ENCODE measurements around the gene CELF1.

Gene CELF1

GRCh38 chr11:47478651-47479329 is 74.1 kb downstream of the CELF1 start:
- no peak for DNase-seq

- DNase-seq, result no peak
Measured at GRCh38 chr11:47477753-47478152, 75.2 kb downstream of the CELF1 start.

- no peak for DNase-seq
Measured at GRCh38 chr11:47477323-47477722, 75.6 kb downstream of the CELF1 start.

- DNase-seq, result no peak
Measured at GRCh38 chr11:47470671-47471070, 82.3 kb downstream of the CELF1 start.

GRCh38 chr11:47469361-47470179 is 83.4 kb downstream of the CELF1 start:
- no peak for DNase-seq

- no peak for DNase-seq
Measured at GRCh38 chr11:47468598-47469214, 84.2 kb downstream of the CELF1 start.

- DNase-seq, result no peak
Measured at GRCh38 chr11:47467357-47467756, 85.6 kb downstream of the CELF1 start.

GRCh38 chr11:47466701-47467250 is 86.2 kb downstream of the CELF1 start:
- no peak for DNase-seq

GRCh38 chr11:47466201-47466600 is 86.7 kb downstream of the CELF1 start:
- DNase-seq, result no peak

GRCh38 chr11:47464483-47464882 is 88.4 kb downstream of the CELF1 start:
- no peak for DNase-seq

- no peak for DNase-seq
Measured at GRCh38 chr11:47461876-47462275, 91.1 kb downstream of the CELF1 start.

- no peak for DNase-seq
Measured at GRCh38 chr11:47460571-47461235, 92.2 kb downstream of the CELF1 start.

- DNase-seq, result peak; percentile 36
Measured at GRCh38 chr11:47454258-47454671, 98.7 kb downstream of the CELF1 start.

- DNase-seq, result no peak
Measured at GRCh38 chr11:47453365-47453764, 99.6 kb downstream of the CELF1 start.

GRCh38 chr11:47451990-47452389 is 100.9 kb downstream of the CELF1 start:
- no peak for DNase-seq

GRCh38 chr11:47451436-47451835 is 101.5 kb downstream of the CELF1 start:
- no peak for DNase-seq

GRCh38 chr11:47449541-47449940 is 103.4 kb downstream of the CELF1 start:
- DNase-seq, result no peak

GRCh38 chr11:47448566-47449427 is 104.1 kb downstream of the CELF1 start, which contains the start of gene RAPSN:
Gene RAPSN, minus strand, starts transcription at chr11:47449136. Its CDS starts 172 bp downstream, at chr11:47448964.
- DNase-seq, result no peak

GRCh38 chr11:47447906-47448305 is 105.0 kb downstream of the CELF1 start:
- DNase-seq, result no peak

- no peak for DNase-seq
Measured at GRCh38 chr11:47446833-47447232, 106.1 kb downstream of the CELF1 start.

GRCh38 chr11:47445840-47446239 is 107.1 kb downstream of the CELF1 start:
- no peak for DNase-seq

GRCh38 chr11:47443817-47444216 is 109.1 kb downstream of the CELF1 start:
- no peak for DNase-seq

Data from stimulated activated CD4-positive, alpha-beta T cell treated with anti-CD3 and anti-CD28 coated beads, Interleukin-12 subunit alpha, Interleukin-12 subunit beta, amount 100 ng/mL, for 4 hours (primary cell).